Epithelial cell of esophagus (primary cell): ENCODE measurements around the gene HS6ST2.
"Not testable (repeated sequence)": the region's sequence is repeated elsewhere in the genome, so short reads cannot be mapped to it uniquely, and the experiment has no call there.

Source experiments
- DNase-seq: peaks from one replicate; pipeline ENCODE4 v3.0.0; 2010; ENCODE audit warnings: low read depth
- H3K4me3 ChIP-seq: 2 replicates; pipeline ENCODE4 v1.5.1; 2011; ENCODE audit warnings: mild to moderate bottlenecking, low read length, control low read depth
- CTCF ChIP-seq: IDR thresholded peaks from 2 replicates; pipeline ENCODE4 v1.5.1; 2011; ENCODE audit warnings: low read depth, mild to moderate bottlenecking, low read length, control low read depth, inconsistent platforms; ENCODE audit not compliant: insufficient read depth; ENCODE audit errors: missing control alignments

The HS6ST2 gene

GRCh38 chrX:132900633-132901293 is 57.7 kb downstream of the HS6ST2 start:
- H3K4me3 ChIP-seq: no peak overlapping the region
- no peak for TF ChIP-seq CTCF
- DNase-seq: peak; percentile 56

- H3K4me3 ChIP-seq: no peak overlapping the region
- no peak for DNase-seq
- TF ChIP-seq CTCF: no peak
Measured at GRCh38 chrX:132887569-132887968, 70.9 kb downstream of the HS6ST2 start.

GRCh38 chrX:132883358-132883915 is 75.0 kb downstream of the HS6ST2 start:
- no peak for DNase-seq
- no peak for TF ChIP-seq CTCF
- H3K4me3 ChIP-seq: no peak overlapping the region

GRCh38 chrX:132880753-132881152 is 77.7 kb downstream of the HS6ST2 start:
- DNase-seq, H3K4me3 ChIP-seq: not testable (repeated sequence)

GRCh38 chrX:132877954-132878536 is 80.4 kb downstream of the HS6ST2 start:
- no peak for TF ChIP-seq CTCF

GRCh38 chrX:132876523-132877338 is 81.7 kb downstream of the HS6ST2 start:
- no peak for DNase-seq
- no peak for TF ChIP-seq CTCF
- H3K4me3 ChIP-seq: no peak overlapping the region

More at GRCh38 chrX:132877954-132878536, 80.4 kb downstream of the HS6ST2 start:
- H3K4me3 ChIP-seq: no peak overlapping the region
- DNase-seq: peak; percentile 27
